Ishikawa (cell line): ENCODE results near the gene MPZL3.

Experiments used
- MAX ChIP-seq: IDR thresholded peaks from 2 replicates; pipeline ENCODE4 v1.6.1; 2012
- NFIC ChIP-seq: IDR thresholded peaks from 2 replicates; pipeline ENCODE4 v1.6.1; 2012
- TCF12 ChIP-seq: IDR thresholded peaks from 2 replicates; pipeline ENCODE4 v1.6.1; 2012; ENCODE audit warnings: low read depth
- TEAD4 ChIP-seq: IDR thresholded peaks from 2 replicates; pipeline ENCODE4 v1.6.1; 2012
- YY1 ChIP-seq: IDR thresholded peaks from 2 replicates; pipeline ENCODE4 v1.6.1; 2012; ENCODE audit warnings: low read depth

GRCh38 chr11:118259138-118259537 is 7.0 kb upstream of the MPZL3 start:
- TF ChIP-seq TEAD4 (no peak), YY1 (no peak), MAX (no peak), NFIC (no peak), TCF12 (no peak)
